GM12878 (cell line): Measurements from ENCODE around the gene SRRM3. TPM values are rescaled to one million over a fixed set of nuclear protein-coding genes. Genes with fewer than 3 reads are reported as not detected.
A peak's percentile ranks its signal among the peaks of the same experiment; 100 is the strongest.

Experiments used
- ATAC-seq: fragments of 200-7000 bp; cut with Tn5 transposase; 3 replicates; pipeline ENCODE4 v1.9.1; 2020; ENCODE audit warnings: mild to moderate bottlenecking, moderate library complexity
- BruUV-seq: library from RNA; stranded (reverse); fragments of 400-500 nt; replicated peaks from 2 replicates; lab custom pipeline; 2021; lab: Mats Ljungman, UMichigan
- CTCF ChIA-PET: fragments of 300-600 bp; sonication (Branson Sonifier 250); formaldehyde crosslinking; extraction: SDS; loops from one replicate; lab custom pipeline; 2021; ENCODE audit warnings: inconsistent platforms; lab: Yijun Ruan, JAX
- POLR2A ChIA-PET: fragments of 350-600 bp; formaldehyde crosslinking; extraction: SDS; loops from one replicate; lab custom pipeline; 2021; ENCODE audit warnings: inconsistent platforms; lab: Charles Lee
- RAD21 ChIA-PET: fragments of 300-600 bp; sonication (Branson Sonifier 250); formaldehyde crosslinking; loops from one replicate; lab custom pipeline; 2023; ENCODE audit warnings: antibody characterized with exemption; ENCODE audit not compliant: unreplicated experiment; lab: Charles Lee
- SMC1A ChIA-PET: fragments of 300-600 bp; sonication (Branson Sonifier 250); formaldehyde crosslinking; loops from one replicate; lab custom pipeline; 2023; ENCODE audit not compliant: unreplicated experiment, uncharacterized antibody; lab: Charles Lee
- DNase-seq: peaks from one replicate; pipeline ENCODE4 v3.0.0-alpha.2; 2011; ENCODE audit warnings: low read depth, low spot score
- FAIRE-seq: peaks from 3 replicates; lab custom pipeline; 2011; peaks lifted over from hg19 to GRCh38; lab: Jason Lieb, UNC
- H2AFZ ChIP-seq: 2 replicates; pipeline ENCODE4 v1.6.0; 2011; ENCODE audit warnings: low read depth, low read length, control low read depth; ENCODE audit not compliant: control insufficient read depth
- H3K27ac ChIP-seq: 2 replicates; pipeline ENCODE4 v1.5.1; 2011; ENCODE audit warnings: control low read depth; ENCODE audit not compliant: control insufficient read depth, insufficient read depth
- H3K27me3 ChIP-seq, 2 experiments: replicated peaks in 1 of 2; 2 replicates each; pipeline versions ENCODE4 v1.6.0 to v1.6.1; 2011; ENCODE audit warnings: low read length in 1 of 2; ENCODE audit not compliant: control insufficient read depth in 2 of 2, insufficient read depth in 2 of 2
- H3K36me3 ChIP-seq, 2 experiments: 2 replicates each; pipeline ENCODE4 v1.5.1; 2011; ENCODE audit warnings: low read length in 1 of 2; ENCODE audit not compliant: control insufficient read depth in 2 of 2, insufficient read depth in 2 of 2
- H3K4me1 ChIP-seq: 2 replicates; pipeline ENCODE4 v1.6.1; 2011; ENCODE audit warnings: mild to moderate bottlenecking, low read length, moderate library complexity, mixed read lengths; ENCODE audit not compliant: control insufficient read depth, insufficient read depth
- H3K4me2 ChIP-seq: 2 replicates; pipeline ENCODE4 v1.6.0; 2011; ENCODE audit warnings: control low read depth; ENCODE audit not compliant: control insufficient read depth, insufficient read depth
- H3K4me3 ChIP-seq: fragments of 200-600 bp; sonication (generic); 2 replicates; pipeline ENCODE4 v1.5.1; 2016
- H3K79me2 ChIP-seq: 2 replicates; pipeline ENCODE4 v1.6.0; 2011; ENCODE audit warnings: low read length; ENCODE audit not compliant: control insufficient read depth, insufficient read depth
- H3K9ac ChIP-seq: 2 replicates; pipeline ENCODE4 v1.8.0; 2011; ENCODE audit warnings: low read length, control low read depth, mixed read lengths; ENCODE audit not compliant: control insufficient read depth, insufficient read depth
- H3K9me3 ChIP-seq: replicated peaks from 3 replicates; pipeline ENCODE4 v1.5.1; 2011; ENCODE audit warnings: mild to moderate bottlenecking, low read length; ENCODE audit not compliant: control insufficient read depth, insufficient read depth
- H4K20me1 ChIP-seq: 2 replicates; pipeline ENCODE4 v1.6.0; 2011; ENCODE audit not compliant: control insufficient read depth, insufficient read depth
- EGR1 ChIP-seq, 2 experiments: IDR thresholded peaks; 1 replicate in 1 of 2; 2 replicates in 1 of 2; pipeline ENCODE4 v1.6.1; 2011 to 2012; ENCODE audit warnings: low read depth in 2 of 2, low read length in 2 of 2, borderline replicate concordance in 1 of 2, mild to moderate bottlenecking in 1 of 2, moderate library complexity in 1 of 2
- SUZ12 ChIP-seq: fragments of 200-600 bp; sonication (generic); IDR thresholded peaks from one replicate; pipeline ENCODE4 v1.6.1; 2018; ENCODE audit warnings: antibody characterized with exemption, mild to moderate bottlenecking; ENCODE audit not compliant: unreplicated experiment
- ZNF687 ChIP-seq: fragments of 450-650 bp; IDR thresholded peaks from 2 replicates; pipeline ENCODE4 v1.6.1; 2017; ENCODE audit warnings: mild to moderate bottlenecking, moderate library complexity
- WGBS: methylation state at CpG from one replicate; pipeline ENCODE4 v1.1.6; 2016; ENCODE audit warnings: low lambda C conversion rate; ENCODE audit not compliant: insufficient replicate concordance, insufficient coverage; ENCODE audit errors: missing lambda C conversion rate; 5-methylcytosine and 5-hydroxymethylcytosine counted together
- in situ Hi-C: fragments of 300-500 bp; cut with MboI; formaldehyde crosslinking; loops from 9 replicates; pipeline ENCODE4 v1.14.3; 2018; ENCODE audit warnings: mixed read lengths
- intact Hi-C: fragments of 100-400 bp; cut with micrococcal nuclease; formaldehyde crosslinking; loops from one replicate; pipeline ENCODE4 v1.14.2; 2022; ENCODE audit not compliant: unreplicated experiment
- polyA plus RNA-seq, 11 experiments: library from polyadenylated mRNA; depleted of rRNA in 4 of 11; unstranded in 6 of 11; stranded (reverse) in 5 of 11; fragments of >200 nt; fragmentation: Nextera tagmentation in 4 of 11; fragmentation: Illumina TruSeq in 1 of 11; extraction: Ambion mirVana in 4 of 11; extraction: Trizol in 1 of 11; gene quantifications; 1 replicate in 1 of 11; 2 replicates in 10 of 11; pipeline versions ENCODE4 v1.2.1 to v1.2.3, GENCODE V29; 2011 to 2016; ENCODE audit warnings: inconsistent platforms in 2 of 11, missing spikeins in 2 of 11, low read depth in 1 of 11
- total RNA-seq, 4 experiments: library from RNA; depleted of rRNA in 3 of 4; stranded (reverse); fragments of >200 nt in 3 of 4; fragmentation: Illumina TruSeq in 1 of 4; extraction: Trizol in 1 of 4; gene quantifications; 2 replicates each; pipeline versions ENCODE4 v1.2.1 to v1.2.3, GENCODE V29; 2013 to 2021

Gene SRRM3
- total and polyA plus RNA-seq, 10 of the 15 experiments (the other 5 are each of a cell fraction or from before 2014, with no cell fraction given), result 0.03 to 0.15 (median 0.05) TPM; not detected in 6

- no peak for TF ChIP-seq ZNF687
These were observed 56.3 kb downstream of the SRRM3 start (continued) for GRCh38 chr7:76257973-76258372.

GRCh38 chr7:76259124-76260093 is 57.7 kb downstream of the SRRM3 start:
- TF ChIP-seq EGR1 (IDR thresholded peaks at IDR 0.05; ENCODE audit: borderline replicate concordance in 1 of 2, low read depth in 2 of 2, low read length in 2 of 2), result no peak
- peak; percentile 55 for TF ChIP-seq SUZ12
- no peak overlapping the region for H2AFZ ChIP-seq
- SMC1A ChIA-PET, result no interaction called here
- H3K9me3 ChIP-seq, result no peaks in the 10 kb centered on the region
- POLR2A ChIA-PET, result no interaction called here
- intact Hi-C loops (no loop called here), in situ Hi-C loops (no loop called here)
- H3K27me3 ChIP-seq, result no peaks in the 10 kb centered on the region; a peak in 1 of 4 replicates
- H3K4me3 ChIP-seq, result no peak overlapping the region
- CTCF ChIA-PET, result no interaction called here
- FAIRE-seq (no peak), DNase-seq (no peak), ATAC-seq (no peak)
- no TSS peak for BruUV-seq
- H3K4me1 ChIP-seq, result no peaks in the 10 kb centered on the region
- no peak overlapping the region for H3K27ac ChIP-seq
- H3K9ac ChIP-seq, result no peak overlapping the region
- H3K79me2 ChIP-seq, result no peaks in the 10 kb centered on the region
- 19% methylated on average over 33 of the region's 50 CpGs for WGBS
- no peak overlapping the region for H3K4me2 ChIP-seq
- RAD21 ChIA-PET, result interaction anchor here (0.6 kb wide), 1 partner anchor 9 kb away, joined by 3 read pairs; no protein-coding TSS in a partner anchor
- H3K36me3 ChIP-seq, result no peaks in the 10 kb centered on the region
- H4K20me1 ChIP-seq, result no peaks in the 10 kb centered on the region
